ENCODE measurements around the gene HDAC8. TPM values are rescaled to one million over a fixed set of nuclear protein-coding genes. Genes with fewer than 3 reads are reported as not detected.

Gene HDAC8
- total and polyA plus RNA-seq, 9 of the 15 experiments (the other 6 are each of a cell fraction or from before 2014, with no cell fraction given), result 18.9 to 53.8 (median 28.7) TPM

DNA sequence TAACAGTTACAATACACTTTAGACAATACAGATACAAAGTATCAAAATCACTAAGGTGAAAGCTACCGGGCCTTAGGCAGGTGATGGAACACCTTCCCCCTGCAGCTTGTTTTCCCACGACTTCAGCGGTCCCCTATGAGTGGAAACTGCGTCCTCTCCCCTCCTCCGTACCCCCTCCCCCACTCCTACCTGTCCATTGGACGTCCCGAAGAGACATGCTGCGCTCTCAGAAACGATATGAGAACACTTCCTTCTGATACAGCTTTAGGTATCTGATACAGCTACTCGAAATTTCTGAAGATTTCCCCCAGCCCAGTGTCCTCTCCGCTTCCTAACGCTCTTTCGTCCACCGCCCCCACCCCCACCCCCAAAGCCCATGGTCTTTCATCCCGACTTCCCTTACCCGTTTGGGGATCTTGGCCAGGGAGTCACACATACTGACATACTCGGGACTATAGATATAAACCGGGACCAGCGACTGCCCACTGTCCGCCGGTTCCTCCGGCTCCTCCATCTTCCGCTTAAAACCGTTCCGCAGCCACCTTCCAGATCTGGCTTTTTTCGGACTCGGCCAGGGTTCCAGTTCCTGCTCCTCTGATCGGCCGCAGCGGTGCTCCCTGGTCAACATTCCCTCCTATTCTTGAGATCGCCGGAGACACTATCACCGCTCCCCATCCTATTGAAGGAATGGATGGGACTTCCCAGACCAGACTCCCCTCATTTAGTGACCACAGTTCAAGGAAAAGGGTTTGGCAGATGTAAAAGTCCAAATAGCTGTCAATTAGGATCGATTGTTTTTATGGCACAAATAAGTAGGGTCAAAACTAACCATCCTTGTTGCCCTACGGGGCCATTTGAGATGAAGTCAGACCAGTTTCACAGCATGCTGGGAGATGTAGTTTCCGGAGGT, at the start of gene HDAC8 (continued):
- TF ChIP-seq ZFX (CRISPR knock-in tag; IDR thresholded peaks at IDR 0.05) (peak; percentile 32), SMARCA5 (IDR thresholded peaks at IDR 0.05) (no peak), MTA3 (IDR thresholded peaks at IDR 0.05; ENCODE audit: borderline replicate concordance) (no peak), TRIM28 (IDR thresholded peaks at IDR 0.05) (peak; percentile 70; the same call in 1 of the 2 replicates), RFX1 (IDR thresholded peaks at IDR 0.05) (no peak), MIER1 (IDR thresholded peaks at IDR 0.05; ENCODE audit: low read depth) (peak; percentile 47; the same call in 1 of the 2 replicates), THAP12 (CRISPR knock-in tag; IDR thresholded peaks at IDR 0.05) (no peak), HOXB6 (CRISPR knock-in tag; IDR thresholded peaks at IDR 0.05; ENCODE audit: borderline replicate concordance) (no peak), ZNF282 (CRISPR knock-in tag; IDR thresholded peaks at IDR 0.05) (no peak), RB1 (IDR thresholded peaks at IDR 0.05; ENCODE audit: low read depth) (no peak), LEF1 (IDR thresholded peaks at IDR 0.05) (peak; percentile 61; the same call in 1 of the 2 replicates), NR2C2 (CRISPR knock-in tag; IDR thresholded peaks at IDR 0.05) (no peak), NR2C2 (tag; IDR thresholded peaks at IDR 0.05) (peak; percentile 74), ATF2 (CRISPR knock-in tag; IDR thresholded peaks at IDR 0.05) (no peak), JUND (IDR thresholded peaks at IDR 0.05; ENCODE audit: borderline replicate concordance, low read depth, low read length) (peak; percentile 34; the same call in 1 of the 2 replicates), JUND (tag; IDR thresholded peaks at IDR 0.05; ENCODE audit: borderline replicate concordance, low read depth, low read length) (peak; percentile 58; the same call in 1 of the 3 replicates), FOXA1 (IDR thresholded peaks at IDR 0.05; ENCODE audit: borderline replicate concordance) (0 out of 2 replicates have a peak, but pooled peaks have one; percentile 7), CC2D1A (IDR thresholded peaks at IDR 0.05) (no peak), HMGXB4 (CRISPR knock-in tag; IDR thresholded peaks at IDR 0.05) (no peak), NCOA6 (IDR thresholded peaks at IDR 0.05) (0 out of 2 replicates have a peak, but pooled peaks have one; percentile 19), ZNF143 (CRISPR knock-in tag; IDR thresholded peaks at IDR 0.05) (peak; percentile 88), MNT (conservative IDR thresholded peaks at IDR 0.05) (peak; percentile 22 to 69; a peak in 2 of 4 replicates)
